Subcutaneous adipose tissue (tissue), 4 donors: ENCODE measurements around the gene PARK7. TPM values are rescaled to one million over a fixed set of nuclear protein-coding genes. Genes with fewer than 3 reads are reported as not detected.

ENCODE experiments used
- total RNA-seq, 4 donors: library from RNA; depleted of rRNA; stranded (reverse); fragments of >200 nt; gene quantifications; one replicate each; pipeline ENCODE4 v1.1.0, GENCODE V29; 2016
- TF ChIP-seq, protein P1 (sequence below): fragments of 450-650 bp; IDR thresholded peaks from one replicate; pipeline ENCODE4 v1.5.1; 2016; ENCODE audit warnings: low read depth, mild to moderate bottlenecking, control low read depth, antibody characterized with exemption, moderate library complexity

Gene PARK7
- total RNA-seq, 4 donors from 2014 or later, result 195 to 251 (median 215) TPM

DNA sequence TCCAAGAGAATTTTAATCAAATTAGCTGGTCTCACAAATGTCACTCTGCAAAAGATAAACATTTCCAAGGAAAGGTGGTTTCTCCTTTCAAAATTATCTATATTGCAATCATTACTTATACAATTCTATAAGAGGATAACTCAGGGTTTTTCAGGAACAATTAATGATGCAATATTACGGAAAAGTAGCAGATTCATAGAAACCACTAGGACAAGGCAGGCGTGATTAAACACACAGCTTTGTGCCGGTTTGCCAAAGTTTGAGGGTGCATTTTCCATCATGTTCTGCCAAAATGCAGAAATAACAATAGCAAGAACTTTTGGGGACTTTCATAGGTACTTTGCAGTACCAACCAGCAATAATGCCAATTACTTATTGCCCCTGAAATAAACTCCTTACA lies 21.5 kb upstream of the PARK7 start:
- TF ChIP-seq, protein P1, sequence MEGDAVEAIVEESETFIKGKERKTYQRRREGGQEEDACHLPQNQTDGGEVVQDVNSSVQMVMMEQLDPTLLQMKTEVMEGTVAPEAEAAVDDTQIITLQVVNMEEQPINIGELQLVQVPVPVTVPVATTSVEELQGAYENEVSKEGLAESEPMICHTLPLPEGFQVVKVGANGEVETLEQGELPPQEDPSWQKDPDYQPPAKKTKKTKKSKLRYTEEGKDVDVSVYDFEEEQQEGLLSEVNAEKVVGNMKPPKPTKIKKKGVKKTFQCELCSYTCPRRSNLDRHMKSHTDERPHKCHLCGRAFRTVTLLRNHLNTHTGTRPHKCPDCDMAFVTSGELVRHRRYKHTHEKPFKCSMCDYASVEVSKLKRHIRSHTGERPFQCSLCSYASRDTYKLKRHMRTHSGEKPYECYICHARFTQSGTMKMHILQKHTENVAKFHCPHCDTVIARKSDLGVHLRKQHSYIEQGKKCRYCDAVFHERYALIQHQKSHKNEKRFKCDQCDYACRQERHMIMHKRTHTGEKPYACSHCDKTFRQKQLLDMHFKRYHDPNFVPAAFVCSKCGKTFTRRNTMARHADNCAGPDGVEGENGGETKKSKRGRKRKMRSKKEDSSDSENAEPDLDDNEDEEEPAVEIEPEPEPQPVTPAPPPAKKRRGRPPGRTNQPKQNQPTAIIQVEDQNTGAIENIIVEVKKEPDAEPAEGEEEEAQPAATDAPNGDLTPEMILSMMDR, result no peak

DNA sequence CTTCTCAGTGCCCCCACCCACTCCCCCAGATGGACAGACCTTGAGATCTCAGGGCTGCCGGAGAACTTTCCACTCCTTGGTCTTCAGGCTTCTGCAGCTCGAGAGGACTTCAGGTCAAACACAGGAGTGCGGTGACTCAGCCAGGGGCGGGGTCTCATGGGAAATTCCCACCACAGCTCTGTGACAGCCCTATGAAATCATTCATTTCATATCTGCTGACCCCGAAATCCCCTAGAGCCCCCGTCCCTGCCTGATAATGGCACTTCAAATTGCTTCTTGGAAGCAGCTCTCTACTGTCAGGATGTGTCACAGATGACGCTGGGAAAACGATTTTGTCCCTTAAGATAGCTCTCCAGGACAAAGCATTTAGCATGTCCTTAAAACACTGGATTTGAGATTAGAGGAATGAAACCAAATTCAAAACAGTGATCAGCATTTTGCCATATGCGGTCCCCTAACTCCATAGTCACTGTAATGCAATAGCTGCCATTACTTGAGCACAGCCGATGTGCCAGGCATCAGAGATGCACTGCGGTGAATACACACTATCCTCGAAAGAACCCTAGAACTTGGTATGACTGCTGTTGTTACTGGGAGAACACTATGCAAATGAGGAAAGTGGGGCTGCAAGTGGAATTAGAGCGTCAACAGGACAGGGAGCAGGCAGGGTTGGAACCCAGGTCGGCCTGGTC lies 20.6 kb upstream of the PARK7 start, which contains the start of gene TNFRSF9:
Gene TNFRSF9 (minus strand): TSS at position 95 of the 692 bp plus-strand sequence. CDS start 845 bp downstream, outside the sequence.
- TF ChIP-seq, protein P1, result no peak

DNA sequence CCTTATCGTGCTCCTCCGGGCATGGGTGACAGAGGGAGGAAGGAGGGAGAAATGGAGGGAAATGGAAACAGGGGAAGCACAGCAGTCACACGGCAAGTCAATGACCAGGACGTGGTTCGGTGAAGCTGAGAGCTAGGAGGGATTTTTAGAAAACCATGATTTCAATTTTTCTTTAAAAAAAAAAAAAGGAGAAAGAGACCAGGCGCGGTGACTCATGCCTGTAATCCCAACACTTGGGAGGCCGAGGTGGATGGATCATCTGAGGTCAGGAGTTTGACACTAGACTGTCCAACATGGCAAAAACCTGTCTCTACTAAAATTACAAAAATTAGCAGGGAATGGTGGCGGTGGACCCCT lies 20.1 kb upstream of the PARK7 start:
- TF ChIP-seq, protein P1, result no peak

DNA sequence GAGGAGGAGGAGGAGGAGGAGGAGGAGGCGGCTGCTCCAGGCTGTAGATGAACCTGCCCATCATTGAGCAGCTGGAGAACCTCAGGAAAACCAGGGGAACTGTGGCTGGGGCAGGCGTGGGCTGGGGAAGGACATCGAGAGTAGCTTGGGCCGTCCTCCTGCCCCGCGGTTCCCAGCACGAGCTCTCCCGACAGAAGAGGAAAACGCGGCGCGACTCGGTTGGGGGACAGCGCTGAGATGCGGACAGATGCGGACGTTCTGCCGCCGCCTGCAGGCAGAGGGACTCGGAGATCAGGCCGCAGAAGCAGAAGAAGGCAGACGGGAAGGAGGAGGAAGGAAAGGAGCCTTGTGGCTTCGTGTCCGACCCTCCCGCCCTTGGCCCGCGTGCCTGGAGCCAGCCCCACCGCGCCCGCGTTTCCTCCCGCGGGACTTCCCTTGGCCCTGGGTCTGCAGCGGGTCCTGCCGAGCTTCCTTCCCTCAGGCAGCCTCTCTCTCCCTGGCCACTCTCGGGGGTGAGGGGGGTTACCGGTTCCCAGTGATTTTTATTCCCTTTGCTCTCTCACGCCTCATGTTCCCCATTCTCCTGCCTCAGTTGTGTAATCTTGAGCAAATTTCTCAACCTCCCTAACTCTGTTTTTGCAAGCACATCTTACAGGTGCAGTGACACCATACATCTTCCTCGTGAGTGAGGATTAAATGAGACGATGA lies 19.1 kb upstream of the PARK7 start:
- TF ChIP-seq, protein P1, result no peak

DNA sequence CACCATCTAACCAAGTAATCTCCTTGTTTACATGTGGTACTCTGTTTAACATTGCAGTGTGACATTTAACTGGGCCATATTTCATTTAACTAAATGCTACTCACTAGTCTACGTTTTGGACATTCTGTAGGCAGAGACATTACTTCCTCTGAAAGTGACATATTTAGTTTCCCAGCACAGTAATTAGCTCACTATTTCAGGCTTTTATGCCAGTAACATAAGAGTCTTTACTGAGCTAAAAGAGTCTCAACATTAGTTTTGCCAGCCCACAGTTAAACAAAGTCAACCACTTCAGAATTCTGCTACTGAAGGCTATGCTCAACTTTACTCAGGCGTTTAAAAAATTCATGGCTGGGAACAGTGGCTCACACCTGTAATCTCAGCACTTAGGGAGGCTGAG lies 18.3 kb upstream of the PARK7 start:
- TF ChIP-seq, protein P1, result no peak

DNA sequence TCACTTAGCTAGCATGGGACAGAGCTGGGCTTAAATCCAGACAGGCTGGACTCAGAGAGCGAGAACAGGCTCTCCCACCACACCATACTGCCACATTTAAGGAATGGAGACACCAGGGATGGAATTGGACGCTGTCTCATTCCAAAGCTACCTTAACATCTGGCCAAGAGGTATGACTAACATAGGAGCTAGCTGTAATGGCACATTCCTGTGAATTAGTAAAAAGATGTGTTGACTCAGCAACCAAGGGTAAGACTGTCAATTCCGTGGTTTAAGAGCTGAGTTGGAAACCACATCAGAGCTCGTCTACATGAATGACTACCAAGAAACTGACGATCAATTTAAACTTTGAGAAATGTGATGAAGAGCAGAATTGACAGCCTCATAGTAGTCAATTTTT lies 12.6 kb upstream of the PARK7 start:
- TF ChIP-seq, protein P1, result no peak

DNA sequence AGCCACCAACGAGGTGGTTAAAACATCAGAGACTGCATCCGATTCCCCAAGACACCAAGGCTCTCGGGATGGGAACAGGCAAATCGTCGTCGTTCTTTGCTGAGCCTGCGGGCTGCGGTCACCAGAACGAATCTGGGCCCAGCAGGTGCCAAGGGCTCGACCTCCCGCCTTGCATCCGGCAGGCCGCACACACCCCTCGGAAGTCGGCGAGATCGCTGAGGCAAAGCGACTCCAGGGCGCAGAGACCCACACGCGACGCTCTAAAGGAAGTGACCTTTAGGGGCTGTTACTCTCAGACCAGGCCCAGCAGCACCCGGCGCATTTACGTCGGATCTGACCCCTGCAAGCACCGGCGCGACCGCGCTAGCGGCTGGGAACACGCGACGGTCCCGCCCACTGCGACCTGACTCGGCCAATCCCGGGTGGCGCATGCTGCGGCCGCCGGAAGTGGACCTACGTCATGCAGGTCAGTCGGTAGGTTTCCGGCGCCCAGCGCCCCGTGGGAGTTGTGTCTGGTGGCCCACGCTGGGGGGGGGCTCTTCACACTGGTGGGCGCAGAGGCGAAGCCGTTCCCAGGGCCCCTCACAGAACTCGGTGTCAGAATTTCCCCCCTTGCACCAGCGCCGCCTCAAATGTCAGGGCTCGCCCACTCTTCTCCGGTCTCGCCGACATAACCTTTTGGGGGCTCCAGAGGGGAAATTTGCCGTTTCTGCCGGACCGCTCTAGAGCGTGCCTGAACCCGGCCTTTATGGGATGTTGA lies 7.5 kb upstream of the PARK7 start:
- TF ChIP-seq, protein P1, result no peak
